ENCODE measurements around the gene RGCC. TPM values are rescaled to one million over a fixed set of nuclear protein-coding genes. Genes with fewer than 3 reads are reported as not detected.
A peak's percentile ranks its signal among the peaks of the same experiment; 100 is the strongest.

The RGCC gene
- 10 to 100 TPM in 2 of 4 donors, 1 to 10 TPM in 2; 4.6 to 65.2 (median 10.8) TPM for total RNA-seq

GRCh38 chr13:41456768-41457588, at the start of gene RGCC:
Gene RGCC, plus strand, starts transcription at chr13:41457550. Its CDS starts 158 bp downstream, at chr13:41457708.
- peak; percentile 71 to 90 (median 75) for DNase-seq
- H3K9me3 ChIP-seq: peaks cover 0 to 3% (median 0%) of the 10 kb centered on the region in 4 donors
- H3K27ac ChIP-seq: peak within 1 kb of the TSS; percentile 29 to 79 (median 61)
- no peaks in the 10 kb centered on the region for H3K36me3 ChIP-seq
- peak within 1 kb of the TSS; percentile 50 to 82 (median 63) for H3K4me3 ChIP-seq
- H3K27me3 ChIP-seq: peaks cover 0 to 6% of the 10 kb centered on the region in 2 donors
- H3K4me1 ChIP-seq: peaks cover 0 to 13% (median 3%) of the 10 kb centered on the region in 4 donors
- TF ChIP-seq CTCF (IDR thresholded peaks at IDR 0.05) (no peak), POLR2A (IDR thresholded peaks at IDR 0.05) (no peak)

- no peak for DNase-seq
- no peaks in the 10 kb centered on the region for H3K4me1 ChIP-seq
- H3K27ac ChIP-seq: no peak overlapping the region
- H3K4me3 ChIP-seq: no peak overlapping the region
- no peaks in the 10 kb centered on the region for H3K9me3 ChIP-seq
- H3K36me3 ChIP-seq: no peaks in the 10 kb centered on the region
- no peaks in the 10 kb centered on the region for H3K27me3 ChIP-seq
- TF ChIP-seq CTCF (IDR thresholded peaks at IDR 0.05) (no peak), POLR2A (IDR thresholded peaks at IDR 0.05) (no peak)
These were observed 49.2 kb upstream of the RGCC start for GRCh38 chr13:41408121-41408520.

GRCh38 chr13:41408746-41409145, 48.6 kb upstream of the RGCC start:
- no peaks in the 10 kb centered on the region for H3K4me1 ChIP-seq
- H3K4me3 ChIP-seq: no peak overlapping the region
- H3K9me3 ChIP-seq: no peaks in the 10 kb centered on the region
- H3K27me3 ChIP-seq: no peaks in the 10 kb centered on the region
- DNase-seq: no peak
- TF ChIP-seq CTCF (IDR thresholded peaks at IDR 0.05): no peak
- TF ChIP-seq POLR2A (IDR thresholded peaks at IDR 0.05): no peak
- no peak overlapping the region for H3K27ac ChIP-seq
- H3K36me3 ChIP-seq: no peaks in the 10 kb centered on the region

GRCh38 chr13:41409611-41410010, 47.7 kb upstream of the RGCC start:
- no peak for DNase-seq
- no peaks in the 10 kb centered on the region for H3K9me3 ChIP-seq
- no peaks in the 10 kb centered on the region for H3K27me3 ChIP-seq
- H3K4me1 ChIP-seq: no peaks in the 10 kb centered on the region
- no peak overlapping the region for H3K4me3 ChIP-seq
- TF ChIP-seq CTCF (IDR thresholded peaks at IDR 0.05) (no peak), POLR2A (IDR thresholded peaks at IDR 0.05) (no peak)
- H3K27ac ChIP-seq: no peak overlapping the region
- no peaks in the 10 kb centered on the region for H3K36me3 ChIP-seq

- H3K27me3 ChIP-seq: no peaks in the 10 kb centered on the region
- no peaks in the 10 kb centered on the region for H3K4me1 ChIP-seq
- H3K4me3 ChIP-seq: no peak overlapping the region
- H3K27ac ChIP-seq: no peak overlapping the region
- TF ChIP-seq CTCF (IDR thresholded peaks at IDR 0.05): no peak
- no peak for TF ChIP-seq POLR2A (IDR thresholded peaks at IDR 0.05)
- no peaks in the 10 kb centered on the region for H3K36me3 ChIP-seq
- DNase-seq: no peak
- H3K9me3 ChIP-seq: no peaks in the 10 kb centered on the region
These were observed 46.3 kb upstream of the RGCC start for GRCh38 chr13:41411060-41411459.

Data from Peyer's patch (tissue), 4 donors.